H1 (cell line): ENCODE data around the gene RXRA.

Experiments used
- CTCF ChIP-seq, 3 experiments: IDR thresholded peaks; 1 replicate in 2 of 3; 2 replicates in 1 of 3; pipeline versions ENCODE4 v1.5.1 to v1.6.1; 2011; ENCODE audit warnings: low read length in 3 of 3, mild to moderate bottlenecking in 3 of 3, inconsistent platforms in 2 of 3, low read depth in 1 of 3, moderate library complexity in 1 of 3; ENCODE audit not compliant: insufficient read depth in 1 of 3; ENCODE audit errors: control extremely low read depth in 1 of 3
- EP300 ChIP-seq, 2 experiments: IDR thresholded peaks; 1 replicate in 1 of 2; 2 replicates in 1 of 2; pipeline ENCODE4 v1.6.1; 2011 to 2012; ENCODE audit warnings: low read depth in 2 of 2, low read length in 2 of 2, mild to moderate bottlenecking in 2 of 2, borderline replicate concordance in 1 of 2, inconsistent platforms in 1 of 2, moderate library complexity in 1 of 2
- POLR2A ChIP-seq, 2 experiments: IDR thresholded peaks; 1 replicate in 1 of 2; 2 replicates in 1 of 2; pipeline ENCODE4 v1.6.1; 2011; ENCODE audit warnings: low read depth in 2 of 2, low read length in 2 of 2, mild to moderate bottlenecking in 2 of 2; ENCODE audit errors: control extremely low read depth in 1 of 2
- POLR2AphosphoS5 ChIP-seq: IDR thresholded peaks from 2 replicates; pipeline ENCODE4 v1.6.1; 2011; ENCODE audit warnings: low read depth, low read length

- TF ChIP-seq POLR2AphosphoS5, result no peak
- TF ChIP-seq POLR2A (IDR thresholded peaks at IDR 0.05; ENCODE audit: control extremely low read depth in 1 of 2, low read depth in 2 of 2, low read length in 2 of 2), result no peak
- no peak for TF ChIP-seq CTCF (IDR thresholded peaks at IDR 0.05; ENCODE audit: control extremely low read depth in 1 of 3, insufficient read depth in 1 of 3, low read depth in 1 of 3, low read length in 3 of 3)
- no peak for TF ChIP-seq EP300 (IDR thresholded peaks at IDR 0.05; ENCODE audit: borderline replicate concordance in 1 of 2, low read depth in 2 of 2, low read length in 2 of 2)
Measured at GRCh38 chr9:134455934-134456755, 129.9 kb downstream of the RXRA start.
